ENCODE results near the gene CMTM8. TPM values are rescaled to one million over a fixed set of nuclear protein-coding genes. Genes with fewer than 3 reads are reported as not detected.
A peak's percentile ranks its signal among the peaks of the same experiment; 100 is the strongest.

Gene CMTM8
- total and polyA plus RNA-seq, 4 donors: 15.2 to 24.5 (median 16.8) TPM

DNA sequence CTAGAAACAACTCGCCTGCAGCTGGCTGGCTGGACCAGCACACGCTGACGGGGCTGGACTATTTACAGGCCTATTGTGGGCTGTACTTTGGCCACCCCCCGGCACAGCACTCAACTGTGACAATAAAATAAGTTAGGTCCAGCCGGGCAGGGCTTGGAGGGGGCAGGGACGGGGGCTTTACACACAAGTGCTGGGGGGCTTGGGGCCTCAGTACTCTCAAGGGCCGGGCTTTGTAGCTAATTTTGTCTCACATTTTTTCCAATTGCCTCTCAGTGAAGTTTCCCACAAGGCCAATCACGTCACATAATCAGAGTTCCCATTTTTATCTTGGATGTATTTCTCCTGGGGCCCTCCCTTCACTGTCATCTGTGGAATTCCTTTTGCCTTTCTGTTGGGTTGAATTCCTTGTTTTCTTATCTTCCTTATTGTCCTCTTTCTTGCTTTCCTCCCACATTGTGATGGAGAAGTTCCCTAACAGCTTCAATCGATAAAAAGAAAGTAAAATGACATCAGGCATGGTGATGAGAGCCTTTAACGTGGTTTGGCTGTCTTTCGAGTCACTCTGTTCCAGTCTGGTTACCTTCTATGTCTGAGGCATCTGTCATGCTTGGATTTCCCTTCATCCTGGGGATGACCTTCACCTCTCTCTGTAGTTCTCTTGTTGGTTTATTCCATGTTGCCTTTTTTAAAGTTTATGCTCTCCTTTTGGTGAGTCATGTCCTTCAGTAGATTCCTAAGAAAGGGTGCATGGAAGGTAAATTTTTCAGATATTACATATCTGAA is 109.1 kb downstream of the CMTM8 start:
- Histone ChIP-seq H3K4me1 (ENCODE audit: control insufficient read depth in 5 of 5, insufficient read depth in 5 of 5, low read length in 5 of 5) (peaks cover 0 to 3% (median 0%) of the 10 kb centered on the region in 5 donors), H3K36me3 (ENCODE audit: control insufficient read depth in 4 of 4, insufficient read depth in 4 of 4, low read length in 4 of 4) (no peaks in the 10 kb centered on the region), H3K9ac (ENCODE audit: insufficient read depth in 1 of 2, low read length in 2 of 2) (no peak overlapping the region), H3K9me3 (ENCODE audit: control insufficient read depth in 4 of 4, insufficient read depth in 3 of 4, low read length in 3 of 4) (no peaks in the 10 kb centered on the region), H3K4me3 (no peak overlapping the region), H3K27me3 (ENCODE audit: control insufficient read depth in 3 of 3, insufficient read depth in 3 of 3, low read length in 2 of 3) (no peaks in the 10 kb centered on the region), H3K27ac (ENCODE audit: low read depth in 1 of 2, low read length in 1 of 2) (no peak overlapping the region)
- TF ChIP-seq, protein P1, sequence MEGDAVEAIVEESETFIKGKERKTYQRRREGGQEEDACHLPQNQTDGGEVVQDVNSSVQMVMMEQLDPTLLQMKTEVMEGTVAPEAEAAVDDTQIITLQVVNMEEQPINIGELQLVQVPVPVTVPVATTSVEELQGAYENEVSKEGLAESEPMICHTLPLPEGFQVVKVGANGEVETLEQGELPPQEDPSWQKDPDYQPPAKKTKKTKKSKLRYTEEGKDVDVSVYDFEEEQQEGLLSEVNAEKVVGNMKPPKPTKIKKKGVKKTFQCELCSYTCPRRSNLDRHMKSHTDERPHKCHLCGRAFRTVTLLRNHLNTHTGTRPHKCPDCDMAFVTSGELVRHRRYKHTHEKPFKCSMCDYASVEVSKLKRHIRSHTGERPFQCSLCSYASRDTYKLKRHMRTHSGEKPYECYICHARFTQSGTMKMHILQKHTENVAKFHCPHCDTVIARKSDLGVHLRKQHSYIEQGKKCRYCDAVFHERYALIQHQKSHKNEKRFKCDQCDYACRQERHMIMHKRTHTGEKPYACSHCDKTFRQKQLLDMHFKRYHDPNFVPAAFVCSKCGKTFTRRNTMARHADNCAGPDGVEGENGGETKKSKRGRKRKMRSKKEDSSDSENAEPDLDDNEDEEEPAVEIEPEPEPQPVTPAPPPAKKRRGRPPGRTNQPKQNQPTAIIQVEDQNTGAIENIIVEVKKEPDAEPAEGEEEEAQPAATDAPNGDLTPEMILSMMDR (IDR thresholded peaks at IDR 0.05; ENCODE audit: control extremely low read depth, extremely low read depth): no peak
- DNase-seq (peak in 2 of 3 donors; percentile 42 to 51), ATAC-seq (ENCODE audit: insufficient read depth, low FRiP score) (no peak)
- 63 to 82% methylated on average over 11 of the region's 11 CpGs for WGBS, 2 donors

DNA sequence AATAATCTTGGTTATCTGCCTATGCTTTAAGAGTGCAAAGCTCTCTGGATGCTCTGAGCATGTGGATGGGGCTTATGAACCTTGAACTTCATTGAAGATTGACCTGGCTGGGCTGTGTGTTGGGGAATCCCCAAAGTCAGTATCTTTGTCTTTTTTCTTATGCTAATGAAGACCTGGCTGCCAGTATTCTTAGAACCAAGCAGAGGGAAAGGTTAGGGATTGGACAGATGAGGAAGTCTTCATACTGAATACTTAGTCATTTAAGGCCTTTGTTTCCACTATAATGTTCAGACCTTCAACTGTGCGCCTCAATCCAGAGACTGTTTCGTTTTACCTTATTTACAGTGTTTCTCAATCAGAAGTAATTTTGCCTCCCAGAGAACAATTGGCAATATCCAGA is 110.7 kb downstream of the CMTM8 start:
- Histone ChIP-seq H3K27ac (ENCODE audit: low read depth in 1 of 2, low read length in 1 of 2) (no peak overlapping the region), H3K9me3 (ENCODE audit: control insufficient read depth in 4 of 4, insufficient read depth in 3 of 4, low read length in 3 of 4) (no peaks in the 10 kb centered on the region), H3K4me1 (ENCODE audit: control insufficient read depth in 5 of 5, insufficient read depth in 5 of 5, low read length in 5 of 5) (peaks cover 0 to 3% (median 2%) of the 10 kb centered on the region in 5 donors), H3K27me3 (ENCODE audit: control insufficient read depth in 3 of 3, insufficient read depth in 3 of 3, low read length in 2 of 3) (no peaks in the 10 kb centered on the region), H3K36me3 (ENCODE audit: control insufficient read depth in 4 of 4, insufficient read depth in 4 of 4, low read length in 4 of 4) (no peaks in the 10 kb centered on the region), H3K4me3 (no peak overlapping the region), H3K9ac (ENCODE audit: insufficient read depth in 1 of 2, low read length in 2 of 2) (no peak overlapping the region)
- DNase-seq (no peak), ATAC-seq (ENCODE audit: insufficient read depth, low FRiP score) (no peak)
- TF ChIP-seq, protein P1 (IDR thresholded peaks at IDR 0.05; ENCODE audit: control extremely low read depth, extremely low read depth): no peak
- WGBS, 2 donors: 68 to 97% methylated on average over 2 of the region's 2 CpGs

DNA sequence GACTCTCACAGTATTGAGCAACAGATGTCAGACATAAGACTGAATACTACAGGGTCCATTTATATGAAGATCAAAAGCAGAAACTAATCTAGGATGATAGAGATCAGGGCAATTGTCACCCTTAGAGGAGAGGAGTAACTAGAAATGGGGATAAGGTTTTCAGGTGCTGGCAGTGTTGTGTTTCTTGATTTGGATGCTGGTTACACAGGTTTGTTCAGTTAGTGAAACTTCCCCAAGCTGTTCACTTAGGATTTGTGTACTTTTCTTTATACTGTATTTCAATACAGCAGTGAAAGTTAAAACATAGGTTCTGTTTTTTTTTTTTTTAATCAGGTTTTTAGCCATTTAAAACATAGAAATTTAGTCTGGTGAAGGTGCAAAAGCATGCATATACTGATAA is 114.1 kb downstream of the CMTM8 start:
- TF ChIP-seq, protein P1 (IDR thresholded peaks at IDR 0.05; ENCODE audit: control extremely low read depth, extremely low read depth): no peak
- Histone ChIP-seq H3K27ac (ENCODE audit: low read depth in 1 of 2, low read length in 1 of 2) (no peak overlapping the region), H3K36me3 (ENCODE audit: control insufficient read depth in 4 of 4, insufficient read depth in 4 of 4, low read length in 4 of 4) (no peaks in the 10 kb centered on the region), H3K4me3 (no peak overlapping the region), H3K27me3 (ENCODE audit: control insufficient read depth in 3 of 3, insufficient read depth in 3 of 3, low read length in 2 of 3) (no peaks in the 10 kb centered on the region), H3K9ac (ENCODE audit: insufficient read depth in 1 of 2, low read length in 2 of 2) (no peak overlapping the region), H3K4me1 (ENCODE audit: control insufficient read depth in 5 of 5, insufficient read depth in 5 of 5, low read length in 5 of 5) (peaks cover 0 to 19% (median 4%) of the 10 kb centered on the region in 5 donors), H3K9me3 (ENCODE audit: control insufficient read depth in 4 of 4, insufficient read depth in 3 of 4, low read length in 3 of 4) (no peaks in the 10 kb centered on the region)
- DNase-seq: peak in 1 of 3 donors; percentile 68
- ATAC-seq (ENCODE audit: insufficient read depth, low FRiP score): no peak

Data from lung (tissue), 12 donors.